PFSK-1 (cell line): ENCODE data around the gene HPCAL1.

ENCODE experiments used
- FOXP2 ChIP-seq: optimal IDR thresholded peaks from 2 replicates; pipeline ENCODE3; 2011; ENCODE audit warnings: borderline replicate concordance, control low read depth, inconsistent platforms; ENCODE audit not compliant: insufficient read depth; ENCODE audit errors: extremely low read length, extremely low read depth
- POLR2AphosphoS5 ChIP-seq: IDR thresholded peaks from 2 replicates; pipeline ENCODE4 v1.6.1; 2012; ENCODE audit warnings: low read depth, mild to moderate bottlenecking, control low read depth, low read length, moderate library complexity
- REST ChIP-seq, 2 experiments: IDR thresholded peaks; 2 replicates each; pipeline versions ENCODE4 v1.6.1 to v1.8.0; 2011 to 2012; ENCODE audit warnings: low read depth in 2 of 2, low read length in 2 of 2, control low read depth in 1 of 2, inconsistent platforms in 1 of 2, mild to moderate bottlenecking in 1 of 2, moderate library complexity in 1 of 2; ENCODE audit not compliant: insufficient read depth in 1 of 2
- SIN3A ChIP-seq: IDR thresholded peaks from 2 replicates; pipeline ENCODE4 v1.6.1; 2012; ENCODE audit warnings: mild to moderate bottlenecking, low read length, moderate library complexity, borderline replicate concordance; ENCODE audit not compliant: insufficient read depth
- TAF1 ChIP-seq: IDR thresholded peaks from 2 replicates; pipeline ENCODE4 v1.6.1; 2012; ENCODE audit warnings: low read length, control low read depth, borderline replicate concordance; ENCODE audit not compliant: insufficient read depth

- no peak for TF ChIP-seq TAF1
- TF ChIP-seq POLR2AphosphoS5: no peak
- TF ChIP-seq SIN3A: no peak
- TF ChIP-seq REST (IDR thresholded peaks at IDR 0.05; ENCODE audit: insufficient read depth in 1 of 2, low read depth in 2 of 2, low read length in 2 of 2): no peak
- TF ChIP-seq FOXP2: no peak
Measured at GRCh38 chr2:10348891-10349290, 46.2 kb downstream of the HPCAL1 start.
